Stimulated activated naive CD4-positive, alpha-beta T cell treated with Interleukin-2 at 50 U/mL for 16 hours (primary cell): Measurements from ENCODE around the gene COLEC11.

ENCODE experiments used
- DNase-seq: peaks from one replicate; lab custom pipeline; 2025; lab: John Stamatoyannopoulos, UW

Gene COLEC11

GRCh38 chr2:3675687-3676086 is 80.8 kb downstream of the COLEC11 start:
- no peak for DNase-seq

GRCh38 chr2:3677436-3677835 is 82.5 kb downstream of the COLEC11 start:
- DNase-seq, result no peak

GRCh38 chr2:3678212-3678611 is 83.3 kb downstream of the COLEC11 start:
- no peak for DNase-seq

GRCh38 chr2:3679180-3679579 is 84.3 kb downstream of the COLEC11 start:
- DNase-seq, result no peak

GRCh38 chr2:3679616-3680393 is 84.9 kb downstream of the COLEC11 start:
- DNase-seq, result no peak

GRCh38 chr2:3680548-3681345 is 85.8 kb downstream of the COLEC11 start:
- DNase-seq, result no peak

GRCh38 chr2:3681625-3682024 is 86.7 kb downstream of the COLEC11 start:
- DNase-seq, result no peak

- DNase-seq, result no peak
These were observed 87.9 kb downstream of the COLEC11 start for GRCh38 chr2:3682811-3683210.

- DNase-seq, result no peak
These were observed 89.0 kb downstream of the COLEC11 start for GRCh38 chr2:3683748-3684454.

- no peak for DNase-seq
These were observed 95.3 kb downstream of the COLEC11 start for GRCh38 chr2:3689998-3690748.

- no peak for DNase-seq
These were observed 97.5 kb downstream of the COLEC11 start for GRCh38 chr2:3692375-3692774.
